MM.1S (cell line): Measurements from ENCODE around the gene P2RY6.

ENCODE experiments used
- DNase-seq: peaks from one replicate; pipeline ENCODE4 v3.0.0-alpha.2; 2015
- H2AFZ ChIP-seq: fragments of 300-600 bp; sonication (generic); 2 replicates; pipeline ENCODE4 v1.6.0; 2016; ENCODE audit warnings: antibody characterized with exemption, low read length
- H3F3A ChIP-seq: fragments of 300-600 bp; sonication (generic); 2 replicates; pipeline ENCODE4 v1.6.1; 2016; ENCODE audit warnings: mild to moderate bottlenecking, antibody characterized with exemption, low read length, moderate library complexity, mixed read lengths; ENCODE audit not compliant: insufficient read depth
- H3K27ac ChIP-seq: fragments of 300-600 bp; sonication (generic); 2 replicates; pipeline ENCODE4 v1.5.1; 2016; ENCODE audit warnings: mild to moderate bottlenecking, low read length
- H3K27me3 ChIP-seq: fragments of 300-600 bp; sonication (generic); replicated peaks from 2 replicates; pipeline ENCODE4 v1.6.0; 2016; ENCODE audit warnings: low read length; ENCODE audit not compliant: insufficient read depth
- H3K36me3 ChIP-seq: fragments of 300-600 bp; sonication (generic); replicated peaks from 2 replicates; pipeline ENCODE4 v1.6.1; 2016; ENCODE audit warnings: mild to moderate bottlenecking, low read length, mixed read lengths; ENCODE audit not compliant: insufficient read depth
- H3K4me1 ChIP-seq: fragments of 300-600 bp; sonication (generic); 2 replicates; pipeline ENCODE4 v1.6.1; 2016; ENCODE audit warnings: low read length, mixed read lengths
- H3K4me2 ChIP-seq: fragments of 300-600 bp; sonication (generic); 2 replicates; pipeline ENCODE4 v1.6.0; 2016; ENCODE audit warnings: low read depth, low read length
- H3K4me3 ChIP-seq: fragments of 300-600 bp; sonication (generic); 2 replicates; pipeline ENCODE4 v1.5.1; 2016; ENCODE audit warnings: low read length, mixed read lengths
- H3K79me2 ChIP-seq: fragments of 300-600 bp; sonication (generic); 2 replicates; pipeline ENCODE4 v1.6.1; 2016; ENCODE audit warnings: mixed run types, low read length, mixed read lengths
- H3K9ac ChIP-seq: fragments of 300-600 bp; sonication (generic); 2 replicates; pipeline ENCODE4 v1.6.1; 2016; ENCODE audit warnings: low read length, mixed read lengths
- H3K9me2 ChIP-seq: fragments of 300-600 bp; sonication (generic); replicated peaks from 2 replicates; pipeline ENCODE4 v1.6.1; 2016; ENCODE audit warnings: mild to moderate bottlenecking, low read length, mixed read lengths; ENCODE audit not compliant: insufficient read depth
- H3K9me3 ChIP-seq: fragments of 300-600 bp; sonication (generic); replicated peaks from 2 replicates; pipeline ENCODE4 v1.6.1; 2016; ENCODE audit warnings: mild to moderate bottlenecking, low read length, mixed read lengths; ENCODE audit not compliant: insufficient read depth
- H4K20me1 ChIP-seq: fragments of 300-600 bp; sonication (generic); 2 replicates; pipeline ENCODE4 v1.6.1; 2016; ENCODE audit warnings: mild to moderate bottlenecking, low read length, moderate library complexity, mixed read lengths; ENCODE audit not compliant: insufficient read depth
- EZH2 ChIP-seq: fragments of 300-600 bp; sonication (generic); optimal IDR thresholded peaks from 2 replicates; pipeline ENCODE3; 2017; ENCODE audit warnings: low read depth, mild to moderate bottlenecking, antibody characterized with exemption, low read length, mixed read lengths
- EZH2phosphoT487 ChIP-seq: fragments of 300-600 bp; sonication (generic); IDR thresholded peaks from 2 replicates; pipeline ENCODE4 v1.6.1; 2018; ENCODE audit warnings: antibody characterized with exemption, low read length
- TF ChIP-seq, protein P1 (sequence below): fragments of 300-600 bp; sonication (generic); IDR thresholded peaks from 2 replicates; pipeline ENCODE4 v1.5.1; 2016; ENCODE audit warnings: antibody characterized with exemption, low read length, mixed read lengths

P2RY6 gene

DNA sequence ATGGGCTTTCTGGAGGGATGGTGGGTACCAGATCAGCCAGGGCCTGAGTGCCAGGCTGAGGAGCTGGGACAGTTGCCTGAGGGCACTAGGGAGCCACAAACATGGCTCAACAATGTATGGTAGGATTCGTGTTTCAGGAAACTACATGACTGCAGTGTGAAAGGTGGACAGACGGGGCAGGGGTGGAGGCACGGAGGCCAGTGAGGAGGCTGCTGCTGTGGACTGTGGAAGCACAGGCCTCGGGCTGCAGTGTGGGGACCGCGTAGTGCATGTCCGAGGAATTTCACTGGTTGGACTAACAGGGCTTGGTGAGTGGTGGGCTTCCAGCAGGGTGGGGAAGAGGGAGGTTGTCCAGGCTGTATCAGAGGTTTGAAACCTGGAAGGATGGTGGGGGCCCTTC, 46.3 kb upstream of the P2RY6 start:
- H3K9me2 ChIP-seq: no peaks in the 10 kb centered on the region
- H3K27me3 ChIP-seq: no peaks in the 10 kb centered on the region
- H3K4me3 ChIP-seq: no peak overlapping the region
- no peaks in the 10 kb centered on the region for H3K4me1 ChIP-seq
- no peaks in the 10 kb centered on the region for H3K9me3 ChIP-seq
- no peak for DNase-seq
- H3F3A ChIP-seq: no peaks in the 10 kb centered on the region
- H3K36me3 ChIP-seq: no peaks in the 10 kb centered on the region
- H3K4me2 ChIP-seq: no peak overlapping the region
- H2AFZ ChIP-seq: no peak overlapping the region
- no peaks in the 10 kb centered on the region for H3K79me2 ChIP-seq
- TF ChIP-seq, protein P1, sequence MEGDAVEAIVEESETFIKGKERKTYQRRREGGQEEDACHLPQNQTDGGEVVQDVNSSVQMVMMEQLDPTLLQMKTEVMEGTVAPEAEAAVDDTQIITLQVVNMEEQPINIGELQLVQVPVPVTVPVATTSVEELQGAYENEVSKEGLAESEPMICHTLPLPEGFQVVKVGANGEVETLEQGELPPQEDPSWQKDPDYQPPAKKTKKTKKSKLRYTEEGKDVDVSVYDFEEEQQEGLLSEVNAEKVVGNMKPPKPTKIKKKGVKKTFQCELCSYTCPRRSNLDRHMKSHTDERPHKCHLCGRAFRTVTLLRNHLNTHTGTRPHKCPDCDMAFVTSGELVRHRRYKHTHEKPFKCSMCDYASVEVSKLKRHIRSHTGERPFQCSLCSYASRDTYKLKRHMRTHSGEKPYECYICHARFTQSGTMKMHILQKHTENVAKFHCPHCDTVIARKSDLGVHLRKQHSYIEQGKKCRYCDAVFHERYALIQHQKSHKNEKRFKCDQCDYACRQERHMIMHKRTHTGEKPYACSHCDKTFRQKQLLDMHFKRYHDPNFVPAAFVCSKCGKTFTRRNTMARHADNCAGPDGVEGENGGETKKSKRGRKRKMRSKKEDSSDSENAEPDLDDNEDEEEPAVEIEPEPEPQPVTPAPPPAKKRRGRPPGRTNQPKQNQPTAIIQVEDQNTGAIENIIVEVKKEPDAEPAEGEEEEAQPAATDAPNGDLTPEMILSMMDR: no peak
- TF ChIP-seq EZH2 (no peak), EZH2phosphoT487 (no peak)
- no peak overlapping the region for H3K9ac ChIP-seq
- no peak overlapping the region for H3K27ac ChIP-seq
- H4K20me1 ChIP-seq: no peaks in the 10 kb centered on the region

GRCh38 chr11:73226297-73227006, 45.7 kb upstream of the P2RY6 start:
- Histone ChIP-seq H3K27ac (no peak overlapping the region), H3K4me3 (no peak overlapping the region), H3K27me3 (no peaks in the 10 kb centered on the region), H3K36me3 (no peaks in the 10 kb centered on the region), H3F3A (no peaks in the 10 kb centered on the region), H3K9me2 (no peaks in the 10 kb centered on the region), H4K20me1 (no peaks in the 10 kb centered on the region), H3K79me2 (no peaks in the 10 kb centered on the region), H3K4me2 (no peak overlapping the region), H3K9ac (no peak overlapping the region), H3K4me1 (no peaks in the 10 kb centered on the region), H2AFZ (no peak overlapping the region), H3K9me3 (no peaks in the 10 kb centered on the region)
- TF ChIP-seq, protein P1: no peak
- TF ChIP-seq EZH2phosphoT487 (no peak), EZH2 (no peak)
- no peak for DNase-seq

- Histone ChIP-seq H3K4me3 (no peak overlapping the region), H3K4me1 (no peaks in the 10 kb centered on the region), H3K36me3 (no peaks in the 10 kb centered on the region), H3K4me2 (no peak overlapping the region), H3K9ac (no peak overlapping the region), H3K27ac (no peak overlapping the region), H3F3A (no peaks in the 10 kb centered on the region), H2AFZ (no peak overlapping the region), H4K20me1 (no peaks in the 10 kb centered on the region), H3K9me3 (no peaks in the 10 kb centered on the region), H3K27me3 (no peaks in the 10 kb centered on the region), H3K79me2 (no peaks in the 10 kb centered on the region), H3K9me2 (no peaks in the 10 kb centered on the region)
- no peak for DNase-seq
- TF ChIP-seq, protein P1: no peak
- no peak for TF ChIP-seq EZH2phosphoT487
- TF ChIP-seq EZH2: no peak
Measured at GRCh38 chr11:73227571-73228211, 44.4 kb upstream of the P2RY6 start.
